Measurements from ENCODE around the gene WDR3.

DNA sequence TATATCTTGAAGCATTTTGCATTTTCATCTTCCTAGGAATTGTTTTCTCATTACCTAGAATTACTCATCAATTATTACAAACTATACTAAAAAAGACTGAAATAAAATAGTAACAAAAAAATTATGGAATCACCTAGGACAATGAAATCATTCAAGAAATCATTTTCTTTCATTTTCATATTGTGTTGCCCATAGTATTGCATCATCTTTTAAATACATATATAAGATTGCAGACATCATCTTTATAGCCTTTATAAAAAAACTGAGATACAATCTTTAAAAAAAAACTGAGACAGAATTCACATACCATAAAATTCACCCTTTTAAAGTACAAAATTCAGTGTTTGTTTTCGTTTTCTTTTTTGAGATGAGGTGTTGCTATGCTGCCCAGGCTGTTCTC lies 29.7 kb upstream of the WDR3 start:
- TF ChIP-seq CTCF (IDR thresholded peaks at IDR 0.05) (no peak), POLR2AphosphoS5 (IDR thresholded peaks at IDR 0.05; ENCODE audit: low read depth, low read length) (no peak), TCF7L2 (IDR thresholded peaks at IDR 0.05; ENCODE audit: low read depth, low read length) (no peak), SIN3A (IDR thresholded peaks at IDR 0.05; ENCODE audit: borderline replicate concordance, insufficient read depth, low read depth, low read length) (no peak)
- TF ChIP-seq, protein P1, sequence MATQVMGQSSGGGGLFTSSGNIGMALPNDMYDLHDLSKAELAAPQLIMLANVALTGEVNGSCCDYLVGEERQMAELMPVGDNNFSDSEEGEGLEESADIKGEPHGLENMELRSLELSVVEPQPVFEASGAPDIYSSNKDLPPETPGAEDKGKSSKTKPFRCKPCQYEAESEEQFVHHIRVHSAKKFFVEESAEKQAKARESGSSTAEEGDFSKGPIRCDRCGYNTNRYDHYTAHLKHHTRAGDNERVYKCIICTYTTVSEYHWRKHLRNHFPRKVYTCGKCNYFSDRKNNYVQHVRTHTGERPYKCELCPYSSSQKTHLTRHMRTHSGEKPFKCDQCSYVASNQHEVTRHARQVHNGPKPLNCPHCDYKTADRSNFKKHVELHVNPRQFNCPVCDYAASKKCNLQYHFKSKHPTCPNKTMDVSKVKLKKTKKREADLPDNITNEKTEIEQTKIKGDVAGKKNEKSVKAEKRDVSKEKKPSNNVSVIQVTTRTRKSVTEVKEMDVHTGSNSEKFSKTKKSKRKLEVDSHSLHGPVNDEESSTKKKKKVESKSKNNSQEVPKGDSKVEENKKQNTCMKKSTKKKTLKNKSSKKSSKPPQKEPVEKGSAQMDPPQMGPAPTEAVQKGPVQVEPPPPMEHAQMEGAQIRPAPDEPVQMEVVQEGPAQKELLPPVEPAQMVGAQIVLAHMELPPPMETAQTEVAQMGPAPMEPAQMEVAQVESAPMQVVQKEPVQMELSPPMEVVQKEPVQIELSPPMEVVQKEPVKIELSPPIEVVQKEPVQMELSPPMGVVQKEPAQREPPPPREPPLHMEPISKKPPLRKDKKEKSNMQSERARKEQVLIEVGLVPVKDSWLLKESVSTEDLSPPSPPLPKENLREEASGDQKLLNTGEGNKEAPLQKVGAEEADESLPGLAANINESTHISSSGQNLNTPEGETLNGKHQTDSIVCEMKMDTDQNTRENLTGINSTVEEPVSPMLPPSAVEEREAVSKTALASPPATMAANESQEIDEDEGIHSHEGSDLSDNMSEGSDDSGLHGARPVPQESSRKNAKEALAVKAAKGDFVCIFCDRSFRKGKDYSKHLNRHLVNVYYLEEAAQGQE (IDR thresholded peaks at IDR 0.05; ENCODE audit: insufficient read depth in 1 of 2, low read depth in 2 of 2, low read length in 1 of 2): no peak

Data from Panc1 (cell line).